HG03354 (cell line): Measurements from ENCODE around the gene PRRC2A.

Experiments used
- ATAC-seq: cut with Tn5 transposase; IDR thresholded peaks from one replicate; pipeline ENCODE4 v1.9.1; 2021; ENCODE audit warnings: mild to moderate bottlenecking; ENCODE audit not compliant: unreplicated experiment, poor library complexity, severe bottlenecking

The PRRC2A gene

GRCh38 chr6:31621320-31621939 is 915 bp downstream of the PRRC2A start:
- ATAC-seq: no peak

DNA sequence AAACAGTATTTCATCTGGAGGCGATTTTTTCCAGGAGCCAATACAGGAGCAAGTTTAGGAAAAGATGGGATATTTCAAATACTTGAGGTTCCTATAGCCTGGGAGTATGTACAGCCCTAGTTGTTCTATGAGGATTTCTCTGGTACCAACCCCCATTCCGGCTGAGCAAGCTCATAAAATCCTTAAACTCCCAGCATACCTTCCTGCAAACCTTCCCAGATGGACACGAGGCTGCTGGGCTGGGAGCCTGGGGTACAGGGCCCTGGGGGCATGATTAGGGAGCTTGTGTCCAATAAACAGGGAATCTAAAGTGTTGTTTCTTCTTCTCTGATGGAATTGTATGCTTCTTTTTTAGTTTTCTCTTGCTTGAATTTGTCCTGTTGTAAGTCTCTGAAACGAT is 1.5 kb downstream of the PRRC2A start:
- ATAC-seq: no peak

GRCh38 chr6:31622684-31623091 is 2.2 kb downstream of the PRRC2A start:
- no peak for ATAC-seq

DNA sequence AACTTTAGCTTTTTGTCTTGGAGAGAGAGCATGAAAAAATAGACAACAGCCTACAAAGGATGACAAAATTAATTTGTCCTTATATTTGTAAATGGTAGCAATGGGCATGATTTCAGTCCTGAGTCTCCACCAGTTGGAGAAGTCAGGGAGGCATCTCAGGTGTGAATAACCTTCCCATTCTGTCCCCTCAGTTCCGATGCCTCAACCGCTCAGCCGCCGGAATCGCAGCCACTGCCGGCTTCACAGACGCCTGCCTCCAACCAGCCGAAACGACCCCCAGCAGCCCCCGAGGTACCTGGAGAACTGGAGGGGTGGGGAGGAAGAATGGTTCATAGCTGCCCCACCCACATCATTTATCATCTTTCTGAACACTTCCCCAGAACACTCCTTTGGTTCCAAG is 3.6 kb downstream of the PRRC2A start:
- ATAC-seq: no peak

- ATAC-seq: no peak
Measured at GRCh38 chr6:31626952-31627351, 6.4 kb downstream of the PRRC2A start.

GRCh38 chr6:31627690-31628287 is 7.3 kb downstream of the PRRC2A start:
- ATAC-seq: no peak

GRCh38 chr6:31629014-31629413 is 8.5 kb downstream of the PRRC2A start:
- no peak for ATAC-seq

GRCh38 chr6:31630177-31630934 is 9.8 kb downstream of the PRRC2A start:
- no peak for ATAC-seq

GRCh38 chr6:31631209-31631608 is 10.7 kb downstream of the PRRC2A start:
- ATAC-seq: no peak

GRCh38 chr6:31631681-31632278 is 11.3 kb downstream of the PRRC2A start:
- no peak for ATAC-seq

DNA sequence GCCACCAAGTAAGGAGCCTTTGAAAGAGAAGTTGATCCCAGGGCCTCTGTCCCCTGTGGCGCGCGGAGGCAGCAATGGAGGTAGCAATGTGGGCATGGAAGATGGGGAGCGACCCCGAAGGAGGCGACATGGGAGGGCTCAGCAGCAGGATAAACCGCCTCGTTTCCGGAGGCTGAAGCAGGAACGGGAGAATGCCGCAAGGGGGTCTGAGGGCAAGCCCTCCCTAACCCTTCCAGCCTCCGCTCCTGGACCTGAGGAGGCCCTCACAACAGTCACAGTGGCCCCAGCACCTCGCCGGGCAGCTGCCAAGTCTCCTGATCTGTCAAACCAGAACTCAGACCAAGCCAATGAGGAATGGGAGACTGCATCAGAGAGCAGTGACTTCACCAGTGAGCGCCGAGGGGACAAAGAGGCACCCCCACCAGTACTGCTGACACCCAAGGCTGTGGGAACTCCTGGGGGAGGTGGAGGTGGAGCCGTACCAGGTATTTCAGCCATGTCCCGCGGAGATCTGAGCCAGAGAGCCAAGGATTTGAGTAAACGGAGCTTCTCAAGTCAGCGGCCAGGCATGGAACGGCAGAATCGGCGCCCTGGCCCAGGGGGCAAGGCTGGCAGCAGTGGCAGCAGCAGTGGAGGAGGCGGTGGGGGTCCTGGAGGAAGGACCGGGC is 11.9 kb downstream of the PRRC2A start:
- ATAC-seq: no peak

- ATAC-seq: no peak
Measured at GRCh38 chr6:31633447-31633846, 12.9 kb downstream of the PRRC2A start.

- no peak for ATAC-seq
Measured at GRCh38 chr6:31634131-31634530, 13.6 kb downstream of the PRRC2A start.

DNA sequence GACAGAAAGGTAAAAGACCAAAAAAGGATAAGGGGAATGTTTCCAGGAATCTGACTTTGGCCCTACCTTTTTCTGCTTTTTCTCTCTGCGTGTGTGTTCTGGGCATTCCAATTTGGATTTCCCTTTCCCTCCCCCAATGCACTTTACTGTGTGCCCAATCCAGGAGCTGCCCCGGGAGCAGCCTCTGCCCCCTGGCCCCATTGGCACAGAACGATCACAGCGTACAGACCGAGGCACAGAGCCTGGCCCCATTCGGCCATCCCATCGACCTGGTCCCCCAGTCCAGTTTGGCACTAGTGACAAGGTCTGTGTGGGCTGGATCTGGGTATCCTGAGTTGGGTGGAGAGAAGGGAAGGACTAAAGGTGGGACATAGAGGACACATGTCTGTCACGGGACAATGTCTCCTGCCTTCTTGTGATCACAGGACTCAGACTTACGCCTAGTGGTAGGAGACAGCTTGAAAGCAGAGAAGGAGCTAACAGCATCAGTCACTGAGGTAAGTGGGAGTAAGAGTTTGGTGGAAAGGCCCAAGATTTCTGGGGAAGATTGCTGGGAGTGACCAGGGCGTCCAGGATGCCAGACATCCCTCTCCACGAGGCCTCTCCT is 14.6 kb downstream of the PRRC2A start:
- no peak for ATAC-seq

- no peak for ATAC-seq
Measured at GRCh38 chr6:31636698-31637596, 16.4 kb downstream of the PRRC2A start.

DNA sequence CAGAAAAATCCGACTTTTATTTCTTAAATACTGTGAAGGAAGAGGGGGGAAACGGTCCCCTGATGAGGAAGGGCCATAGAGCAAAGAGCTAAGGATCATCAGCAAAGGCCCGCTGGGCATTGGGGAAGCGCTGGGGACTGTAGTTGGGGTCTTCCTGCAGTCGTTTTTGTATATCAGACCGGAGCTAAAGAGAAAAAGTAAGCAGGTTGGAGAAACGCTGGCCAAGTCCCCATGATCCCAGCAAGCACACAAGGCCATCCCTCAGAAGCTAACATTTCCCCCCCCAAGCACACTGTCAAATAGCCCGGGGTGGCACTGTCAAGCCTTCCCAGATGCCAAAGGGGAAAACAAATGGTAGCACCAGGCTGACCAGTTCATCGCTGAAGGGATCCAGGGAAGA is 18.5 kb downstream of the PRRC2A start:
- no peak for ATAC-seq

DNA sequence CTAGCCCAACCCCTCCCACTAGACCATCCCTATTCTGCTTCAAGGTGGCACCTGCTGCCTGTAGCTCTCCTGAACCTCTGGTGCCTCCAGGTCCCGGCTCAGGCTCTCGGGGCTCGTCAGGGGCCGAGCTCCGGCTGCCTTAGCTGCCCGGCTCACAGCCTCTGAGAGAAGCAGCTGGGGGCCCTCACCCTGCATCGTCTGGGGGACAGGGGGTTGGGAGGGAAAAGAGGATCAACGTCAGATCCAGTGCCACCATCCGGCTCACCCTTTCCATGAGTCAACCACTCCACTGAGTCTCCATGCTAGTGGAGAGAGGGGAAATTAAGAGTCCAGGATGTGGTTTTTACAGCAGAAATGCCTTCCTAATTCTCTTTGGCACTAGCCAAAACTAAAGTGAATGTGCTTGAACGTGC is 18.9 kb downstream of the PRRC2A start:
- ATAC-seq: no peak

GRCh38 chr6:31640612-31641011 is 20.1 kb downstream of the PRRC2A start:
- ATAC-seq: no peak

GRCh38 chr6:31641370-31641769 is 20.9 kb downstream of the PRRC2A start:
- no peak for ATAC-seq
